NCI-H1417 treated with DMSO at 0.1 percent for 48 hours (cell line): ENCODE data around the gene MED12L.
A peak's percentile ranks its signal among the peaks of the same experiment; 100 is the strongest.

Source experiments
- DNase-seq: peaks from one replicate; lab custom pipeline; 2025; lab: John Stamatoyannopoulos, UW

MED12L gene

DNA sequence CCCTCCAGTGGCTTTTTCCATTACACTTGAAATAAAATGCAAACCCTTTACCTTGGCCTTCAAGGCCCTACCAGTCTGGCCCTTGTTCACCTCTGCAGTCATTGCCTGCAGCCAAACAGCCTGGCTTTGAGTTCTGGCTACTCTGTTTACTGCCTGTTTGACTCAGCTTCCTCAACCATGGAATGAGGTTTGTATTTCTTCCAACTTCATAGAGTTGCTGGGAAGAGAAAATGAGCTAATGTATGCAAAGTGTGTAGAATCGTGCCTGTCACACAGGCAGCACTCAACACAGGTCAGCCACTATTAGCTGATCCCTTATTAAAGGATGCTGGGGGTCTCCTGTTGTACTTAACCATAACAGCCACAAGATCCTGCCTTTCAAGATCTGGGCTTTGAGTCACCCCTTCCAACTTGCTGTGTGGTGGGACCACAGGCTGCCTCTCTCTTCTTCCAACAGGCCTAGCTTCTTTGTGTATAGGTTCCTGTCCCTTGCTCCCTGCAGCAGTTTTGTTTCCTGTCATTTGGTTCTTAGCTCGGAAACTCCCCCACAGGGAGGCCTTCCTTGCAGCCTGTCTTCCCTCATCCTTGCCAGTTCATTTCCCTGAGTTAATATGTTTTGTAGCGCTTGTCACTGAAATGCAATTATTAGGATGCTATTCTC lies 6.4 kb downstream of the MED12L start:
- DNase-seq, result no peak

DNA sequence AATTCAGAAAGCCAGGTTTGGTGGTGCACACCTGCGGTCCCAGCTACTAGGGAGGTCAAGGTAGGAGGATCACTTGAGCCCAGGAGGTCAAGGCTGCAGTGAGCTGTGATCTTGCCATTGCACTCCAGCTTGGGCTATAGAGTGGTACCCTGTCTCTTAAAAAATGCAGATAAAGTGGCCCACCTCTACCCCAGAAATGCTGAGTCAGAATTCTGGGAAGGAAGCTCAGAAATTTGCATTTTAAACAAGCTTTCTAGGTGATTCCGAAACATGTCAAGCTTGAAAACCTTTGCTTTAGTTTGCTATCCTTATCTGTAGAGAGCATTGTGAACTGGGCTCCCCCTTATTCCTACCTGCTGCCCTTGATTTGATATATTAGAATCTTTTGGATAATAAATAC lies 7.7 kb downstream of the MED12L start:
- no peak for DNase-seq

GRCh38 chr3:151093905-151094304 lies 8.4 kb downstream of the MED12L start:
- no peak for DNase-seq

GRCh38 chr3:151096716-151097115 lies 11.3 kb downstream of the MED12L start:
- no peak for DNase-seq

DNA sequence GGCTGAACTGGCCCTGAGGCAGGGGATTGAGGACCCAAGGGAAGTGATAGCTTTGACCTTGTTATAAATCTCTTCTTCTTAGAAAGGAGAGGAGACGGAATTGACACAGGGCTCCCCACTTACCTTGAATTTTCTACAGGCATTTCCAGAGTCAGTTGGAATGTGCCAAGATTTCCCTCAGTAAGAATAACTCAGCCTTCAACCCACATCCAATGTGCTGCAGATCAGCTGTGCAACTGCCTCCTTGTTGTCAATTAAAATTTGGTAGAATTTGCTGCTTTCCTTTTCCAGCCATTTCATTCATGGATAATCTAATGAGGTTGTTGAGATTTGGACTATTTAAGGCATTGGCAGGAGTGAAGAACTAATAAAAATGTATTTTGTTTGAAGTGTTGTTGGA lies 14.6 kb downstream of the MED12L start:
- DNase-seq, result no peak

DNA sequence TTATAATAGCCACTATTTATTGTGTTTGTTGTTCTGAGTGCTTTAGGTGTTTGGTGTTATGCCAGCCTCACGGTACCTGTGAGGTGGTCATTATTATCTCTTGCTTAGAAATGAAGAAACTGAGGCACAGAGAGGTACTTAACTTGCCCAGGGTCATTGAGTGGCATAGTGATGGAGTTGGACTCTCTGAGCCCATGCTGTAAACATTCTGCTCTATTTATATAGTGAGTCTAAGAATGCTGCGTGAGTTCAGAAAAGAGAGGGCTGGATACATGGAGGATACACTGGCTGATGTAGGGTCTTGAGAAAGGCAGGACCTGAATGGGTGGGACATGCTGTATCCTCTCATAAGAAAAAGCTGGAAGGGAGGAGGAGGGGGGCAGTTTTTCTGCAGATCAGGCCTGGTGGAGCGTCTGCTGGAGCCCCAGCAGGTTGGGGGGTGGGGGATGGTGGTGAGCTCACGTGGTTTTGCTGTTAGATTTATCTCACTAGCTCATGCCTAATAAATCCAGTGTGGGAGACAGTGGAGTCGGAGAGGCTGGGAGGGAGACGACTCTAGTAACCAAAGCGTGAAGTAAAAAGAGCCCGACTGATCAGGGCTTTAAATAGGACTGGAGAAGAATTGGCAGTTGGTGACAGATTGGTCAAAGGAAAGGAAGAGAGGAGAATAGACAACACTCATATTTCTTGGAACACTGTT lies 16.0 kb downstream of the MED12L start:
- DNase-seq, result no peak

GRCh38 chr3:151106311-151106710 lies 20.8 kb downstream of the MED12L start:
- no peak for DNase-seq

- no peak for DNase-seq
Observed at GRCh38 chr3:151107177-151107576, 21.7 kb downstream of the MED12L start.

GRCh38 chr3:151107701-151108100 lies 22.2 kb downstream of the MED12L start:
- no peak for DNase-seq

DNA sequence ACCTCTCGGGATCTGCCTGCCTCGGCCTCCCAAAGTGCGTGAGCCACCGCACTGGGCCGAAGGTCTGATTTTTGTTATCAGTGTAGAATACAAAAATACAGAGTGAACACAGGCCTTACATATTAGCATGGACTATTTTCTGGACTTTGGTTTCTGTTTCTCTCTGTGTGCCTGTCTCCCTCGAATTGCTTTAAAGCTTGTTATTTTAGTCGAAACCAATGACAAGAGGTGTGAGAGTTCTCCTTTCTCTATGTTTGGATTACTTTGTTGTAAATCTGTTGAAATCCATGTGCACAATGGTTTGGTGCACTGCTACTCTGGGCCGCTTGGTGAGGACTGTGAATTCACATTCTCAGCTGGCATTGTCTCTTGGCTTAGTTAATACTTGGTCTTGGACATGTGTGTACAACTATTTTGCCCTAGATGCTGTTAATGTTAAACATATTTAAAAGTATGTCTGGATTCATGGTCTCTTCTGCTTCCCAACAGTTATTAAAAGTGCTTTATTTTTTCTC lies 23.9 kb downstream of the MED12L start:
- no peak for DNase-seq

GRCh38 chr3:151112731-151113130 lies 27.3 kb downstream of the MED12L start:
- DNase-seq, result no peak

GRCh38 chr3:151113343-151113742 lies 27.9 kb downstream of the MED12L start:
- no peak for DNase-seq

- no peak for DNase-seq
Observed at GRCh38 chr3:151117047-151117446, 31.6 kb downstream of the MED12L start.

DNA sequence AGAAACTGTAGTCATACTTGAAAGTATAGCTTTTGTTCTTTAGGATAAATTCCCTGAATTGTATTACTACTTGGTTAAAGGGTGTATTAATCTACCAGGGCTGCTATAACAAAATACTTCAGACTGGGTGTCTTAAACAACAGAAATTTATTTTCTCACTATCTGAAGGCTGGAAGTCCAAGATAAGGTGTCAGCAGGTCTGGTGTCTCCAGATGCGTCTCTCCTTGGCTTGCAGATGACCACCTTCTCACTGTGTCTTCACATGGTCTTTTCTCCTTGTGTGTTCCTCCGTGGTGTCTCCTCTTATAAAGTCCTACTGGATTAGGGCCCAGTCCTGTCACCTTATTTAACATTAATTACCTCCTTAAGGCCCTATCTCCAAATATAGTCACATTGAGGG lies 33.7 kb downstream of the MED12L start:
- no peak for DNase-seq

- DNase-seq, result peak; percentile 75
Observed at GRCh38 chr3:151120409-151120808, 34.9 kb downstream of the MED12L start.

DNA sequence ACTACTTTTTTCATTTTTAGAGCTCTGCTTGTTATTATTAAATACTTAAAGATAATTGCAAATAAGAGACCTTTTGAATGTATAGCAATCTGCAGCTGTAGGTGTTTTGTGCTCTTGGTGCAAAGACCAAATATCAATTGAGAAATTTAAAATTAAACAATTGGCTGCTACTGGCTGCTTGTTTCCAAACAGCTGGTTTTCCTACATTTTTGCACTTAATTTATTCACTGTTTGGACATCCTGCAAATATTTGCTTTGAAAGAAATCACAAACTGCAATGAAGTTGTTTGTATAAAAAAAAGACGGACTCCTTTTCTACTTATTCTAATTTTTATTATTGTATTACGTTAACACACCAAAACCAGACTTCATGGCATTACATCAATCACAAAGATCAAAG lies 35.6 kb downstream of the MED12L start:
- DNase-seq, result no peak

- no peak for DNase-seq
Observed at GRCh38 chr3:151123827-151124226, 38.4 kb downstream of the MED12L start.

DNA sequence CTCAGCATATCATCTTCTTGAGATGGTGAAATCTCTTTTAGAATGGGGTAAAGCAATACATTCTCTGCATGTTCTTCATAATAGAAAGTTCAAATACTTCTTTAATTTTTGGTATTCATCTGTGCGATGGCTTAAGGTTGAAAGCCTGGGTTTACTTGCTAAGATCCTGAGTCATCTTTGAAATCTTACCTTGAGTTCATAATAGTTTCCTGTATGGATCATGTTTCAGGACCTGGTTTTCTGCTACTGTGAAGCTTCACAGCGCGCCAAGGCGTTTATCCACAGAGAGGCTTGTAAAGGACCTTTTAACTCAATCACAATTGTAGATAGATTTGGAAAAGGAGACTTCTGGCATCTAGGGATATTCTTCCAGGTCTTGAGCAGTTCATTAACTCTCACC lies 39.0 kb downstream of the MED12L start:
- no peak for DNase-seq

GRCh38 chr3:151130428-151130827 lies 45.0 kb downstream of the MED12L start:
- no peak for DNase-seq

GRCh38 chr3:151133175-151133574 lies 47.7 kb downstream of the MED12L start:
- no peak for DNase-seq

DNA sequence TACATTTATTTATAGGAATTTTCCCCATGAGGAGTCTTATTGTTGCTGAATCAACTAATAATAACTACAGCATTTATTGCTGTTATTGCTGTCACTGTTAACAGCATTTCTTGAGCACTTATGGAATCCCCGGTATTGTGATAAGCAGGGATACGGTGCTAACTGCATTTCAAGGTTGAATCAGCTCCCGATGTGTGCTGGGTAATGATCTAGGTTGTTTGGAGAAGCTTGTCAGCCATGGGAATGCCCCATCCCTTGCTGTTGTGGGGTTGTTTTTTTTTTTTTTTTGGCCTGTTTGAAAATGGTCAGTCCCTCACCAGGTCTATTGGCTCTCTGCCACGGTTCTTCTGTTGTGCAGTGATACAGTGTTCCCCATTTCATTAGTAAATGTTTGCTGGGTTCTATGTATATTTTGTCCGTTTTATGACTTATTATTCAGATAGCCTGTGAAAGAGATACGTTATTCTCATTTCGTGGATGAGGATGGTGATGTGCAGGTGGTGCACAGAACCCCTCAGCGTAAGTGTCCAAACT lies 48.5 kb downstream of the MED12L start:
- DNase-seq, result no peak

DNA sequence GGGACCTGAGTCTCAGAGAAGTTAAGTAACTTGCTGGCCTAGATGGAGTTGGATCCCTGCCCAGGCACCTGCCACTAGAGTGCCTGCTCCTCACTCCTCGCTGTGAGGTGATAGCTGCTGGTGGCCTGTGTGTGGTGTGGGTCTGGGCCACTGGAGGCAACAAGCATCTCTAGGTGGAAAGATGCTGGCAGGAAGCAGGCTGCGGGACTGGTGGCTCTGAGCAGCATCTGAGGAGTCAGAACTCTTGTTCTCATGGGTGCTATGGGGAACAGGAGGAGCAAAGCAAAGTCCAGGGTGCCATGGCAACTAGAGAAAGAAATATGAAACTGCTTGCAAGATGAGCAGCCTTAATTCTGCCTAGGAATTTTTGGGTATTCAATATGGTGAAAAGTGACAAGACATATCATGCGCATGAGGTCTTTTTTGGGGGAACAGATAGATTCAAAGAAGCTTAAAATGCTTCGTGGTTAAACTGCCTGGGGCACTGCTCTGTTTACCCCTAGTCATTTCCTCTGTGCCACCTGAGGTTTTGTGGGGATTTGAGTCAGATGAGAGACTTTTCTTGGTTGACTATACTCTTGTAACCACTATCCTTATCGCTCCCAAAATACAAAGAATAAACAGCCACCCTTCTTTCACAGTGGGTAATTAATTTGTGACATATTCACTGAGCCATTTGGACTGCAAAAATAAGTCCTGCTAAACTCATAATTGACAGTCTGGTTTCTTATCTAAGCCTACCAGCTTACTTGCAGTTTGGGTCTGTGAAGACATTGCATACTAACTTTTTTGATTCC lies 50.3 kb downstream of the MED12L start:
- DNase-seq, result no peak

- no peak for DNase-seq
Observed at GRCh38 chr3:151142929-151143328, 57.5 kb downstream of the MED12L start.
